ENCODE results near the gene NR1I2.

Gene NR1I2

GRCh38 chr3:119817583-119818363 lies 35.9 kb downstream of the NR1I2 start:
- no peaks in the 10 kb centered on the region for H3K36me3 ChIP-seq (ENCODE audit: insufficient read depth, low read length)
- TF ChIP-seq POLR2AphosphoS5 (IDR thresholded peaks at IDR 0.05; ENCODE audit: borderline replicate concordance, low read depth, low read length) (no peak), FOXP2 (optimal IDR thresholded peaks at IDR 0.05; ENCODE audit: control extremely low read depth, extremely low read length, insufficient read depth) (no peak), EZH2 (IDR thresholded peaks at IDR 0.05) (no peak)
- no peaks in the 10 kb centered on the region for H3K9me3 ChIP-seq (ENCODE audit: low read depth, low read length)
- H3K27ac ChIP-seq, result no peak overlapping the region
- H3K4me3 ChIP-seq, result no peak overlapping the region
- DNase-seq (ENCODE audit: low read depth, low spot score), result no peak
- no peak overlapping the region for H3K9ac ChIP-seq (ENCODE audit: insufficient read length)

DNA sequence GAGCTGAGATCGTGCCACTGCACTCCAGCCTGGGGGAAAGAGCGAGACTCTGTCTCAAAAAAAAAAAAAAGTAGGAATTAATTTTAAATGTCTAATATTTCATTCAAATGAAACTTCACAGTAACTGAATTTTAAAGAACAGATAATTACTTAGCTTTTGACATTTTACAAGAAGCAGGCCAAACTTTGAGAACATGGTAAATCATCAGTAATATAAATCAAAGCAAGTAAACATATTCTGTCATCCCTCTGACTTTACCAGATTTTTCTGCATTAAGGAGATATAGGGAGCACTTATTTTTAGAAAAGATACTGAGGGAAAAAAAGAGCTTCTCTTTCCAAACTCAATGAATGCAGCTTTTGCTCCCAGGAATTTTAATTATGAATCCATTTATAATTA lies 37.0 kb downstream of the NR1I2 start:
- no peak overlapping the region for H3K9ac ChIP-seq (ENCODE audit: insufficient read length)
- TF ChIP-seq FOXP2 (optimal IDR thresholded peaks at IDR 0.05; ENCODE audit: control extremely low read depth, extremely low read length, insufficient read depth), result no peak
- TF ChIP-seq POLR2AphosphoS5 (IDR thresholded peaks at IDR 0.05; ENCODE audit: borderline replicate concordance, low read depth, low read length), result no peak
- no peak for TF ChIP-seq EZH2 (IDR thresholded peaks at IDR 0.05)
- no peak overlapping the region for H3K4me3 ChIP-seq
- no peak for DNase-seq (ENCODE audit: low read depth, low spot score)
- no peaks in the 10 kb centered on the region for H3K9me3 ChIP-seq (ENCODE audit: low read depth, low read length)
- no peaks in the 10 kb centered on the region for H3K36me3 ChIP-seq (ENCODE audit: insufficient read depth, low read length)
- no peak overlapping the region for H3K27ac ChIP-seq

DNA sequence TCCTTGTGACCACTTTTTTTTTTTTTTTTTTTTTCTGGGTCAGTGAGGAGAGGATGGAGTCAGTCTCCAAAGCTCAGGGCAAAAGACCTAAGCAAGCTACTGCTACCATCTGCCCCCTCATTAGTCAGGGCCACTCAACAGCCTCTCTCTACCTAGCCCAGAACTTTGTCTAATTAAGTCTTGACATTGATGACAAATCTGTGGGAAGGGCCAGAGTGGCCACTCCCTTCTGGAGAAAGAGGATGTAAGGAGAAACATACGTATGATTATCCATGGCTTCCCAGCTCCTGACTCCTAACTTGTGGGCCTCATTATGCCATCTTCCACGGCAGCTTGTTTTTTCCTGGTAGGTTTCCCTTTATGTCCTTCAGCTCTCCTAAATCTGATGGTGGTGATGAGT lies 37.9 kb downstream of the NR1I2 start:
- no peak overlapping the region for H3K27ac ChIP-seq
- H3K9ac ChIP-seq (ENCODE audit: insufficient read length), result no peak overlapping the region
- TF ChIP-seq FOXP2 (optimal IDR thresholded peaks at IDR 0.05; ENCODE audit: control extremely low read depth, extremely low read length, insufficient read depth) (no peak), POLR2AphosphoS5 (IDR thresholded peaks at IDR 0.05; ENCODE audit: borderline replicate concordance, low read depth, low read length) (no peak), EZH2 (IDR thresholded peaks at IDR 0.05) (no peak)
- H3K36me3 ChIP-seq (ENCODE audit: insufficient read depth, low read length), result no peaks in the 10 kb centered on the region
- no peaks in the 10 kb centered on the region for H3K9me3 ChIP-seq (ENCODE audit: low read depth, low read length)
- H3K4me3 ChIP-seq, result no peak overlapping the region
- no peak for DNase-seq (ENCODE audit: low read depth, low spot score)

DNA sequence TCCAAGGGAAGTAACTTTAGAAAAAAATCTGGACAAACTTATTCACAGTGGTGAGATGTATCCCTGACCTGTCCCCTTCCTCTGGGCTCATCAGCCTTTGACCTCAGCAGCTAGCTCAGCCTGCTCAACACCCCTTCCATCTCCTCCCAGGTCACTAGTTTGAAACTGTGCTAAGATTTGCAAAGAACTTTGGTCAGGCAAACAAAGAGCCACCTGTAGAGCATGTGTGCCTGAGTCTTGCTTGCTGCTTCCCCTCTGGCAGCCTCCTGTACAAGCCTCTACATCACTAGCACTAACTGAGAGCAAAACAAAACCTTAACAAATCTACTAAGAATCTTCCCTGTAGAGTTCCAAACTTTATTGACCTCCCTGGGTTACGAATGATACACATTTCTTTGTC lies 43.9 kb downstream of the NR1I2 start:
- H3K36me3 ChIP-seq (ENCODE audit: insufficient read depth, low read length), result peaks cover 4% of the 10 kb centered on the region; the same call in 1 of the 2 replicates
- H3K9ac ChIP-seq (ENCODE audit: insufficient read length), result no peak overlapping the region
- H3K9me3 ChIP-seq (ENCODE audit: low read depth, low read length), result no peaks in the 10 kb centered on the region
- no peak overlapping the region for H3K4me3 ChIP-seq
- no peak for DNase-seq (ENCODE audit: low read depth, low spot score)
- no peak overlapping the region for H3K27ac ChIP-seq
- TF ChIP-seq EZH2 (IDR thresholded peaks at IDR 0.05) (no peak), FOXP2 (optimal IDR thresholded peaks at IDR 0.05; ENCODE audit: control extremely low read depth, extremely low read length, insufficient read depth) (no peak), POLR2AphosphoS5 (IDR thresholded peaks at IDR 0.05; ENCODE audit: borderline replicate concordance, low read depth, low read length) (no peak)

DNA sequence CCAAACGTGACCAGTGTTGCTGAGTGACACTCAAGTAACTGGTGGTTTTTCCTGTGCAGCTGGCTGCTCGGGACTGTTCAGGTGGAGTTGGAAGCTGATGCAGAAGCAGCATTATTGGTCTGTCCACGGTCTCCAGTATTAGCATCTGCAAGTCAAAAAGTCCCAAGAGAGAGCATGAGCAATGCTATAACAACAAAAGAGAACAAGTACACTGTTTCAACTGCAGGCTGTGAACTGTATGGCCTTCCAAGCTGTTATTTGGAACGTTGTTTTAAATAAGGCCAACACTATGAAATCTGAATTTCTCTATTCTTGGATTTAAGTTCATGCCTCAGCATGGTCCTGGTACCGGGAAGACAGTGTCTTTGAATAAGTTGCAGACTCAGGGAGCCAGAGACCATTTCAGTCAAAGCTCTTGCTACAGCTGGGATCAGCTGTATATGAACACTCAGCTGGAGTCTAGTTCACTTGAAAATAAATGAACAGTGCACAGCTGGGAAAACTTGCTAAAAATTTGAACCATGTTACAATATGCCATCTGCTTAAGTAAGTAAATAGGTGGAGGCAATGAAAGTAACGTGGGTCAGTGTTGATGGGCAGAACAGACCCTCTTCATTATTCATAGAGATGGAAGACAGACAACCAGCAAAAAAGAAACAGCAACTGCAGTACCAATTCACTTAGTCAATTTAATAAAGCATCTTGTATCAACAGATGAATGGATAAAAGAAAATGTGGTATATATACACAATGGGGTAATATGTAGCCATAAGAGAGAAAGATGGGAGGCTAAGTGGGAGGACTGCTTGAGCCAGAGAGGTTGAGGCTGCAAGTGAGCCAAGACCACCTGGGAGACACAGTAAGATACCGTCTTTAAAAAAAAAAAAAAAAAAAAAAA lies 45.1 kb downstream of the NR1I2 start:
- Histone ChIP-seq H3K27ac (no peak overlapping the region), H3K4me3 (no peak overlapping the region), H3K9me3 (ENCODE audit: low read depth, low read length) (no peaks in the 10 kb centered on the region), H3K36me3 (ENCODE audit: insufficient read depth, low read length) (peaks cover 4% of the 10 kb centered on the region; the same call in 1 of the 2 replicates), H3K9ac (ENCODE audit: insufficient read length) (no peak overlapping the region)
- no peak for DNase-seq (ENCODE audit: low read depth, low spot score)
- TF ChIP-seq FOXP2 (optimal IDR thresholded peaks at IDR 0.05; ENCODE audit: control extremely low read depth, extremely low read length, insufficient read depth), result no peak
- no peak for TF ChIP-seq POLR2AphosphoS5 (IDR thresholded peaks at IDR 0.05; ENCODE audit: borderline replicate concordance, low read depth, low read length)
- TF ChIP-seq EZH2 (IDR thresholded peaks at IDR 0.05), result no peak

DNA sequence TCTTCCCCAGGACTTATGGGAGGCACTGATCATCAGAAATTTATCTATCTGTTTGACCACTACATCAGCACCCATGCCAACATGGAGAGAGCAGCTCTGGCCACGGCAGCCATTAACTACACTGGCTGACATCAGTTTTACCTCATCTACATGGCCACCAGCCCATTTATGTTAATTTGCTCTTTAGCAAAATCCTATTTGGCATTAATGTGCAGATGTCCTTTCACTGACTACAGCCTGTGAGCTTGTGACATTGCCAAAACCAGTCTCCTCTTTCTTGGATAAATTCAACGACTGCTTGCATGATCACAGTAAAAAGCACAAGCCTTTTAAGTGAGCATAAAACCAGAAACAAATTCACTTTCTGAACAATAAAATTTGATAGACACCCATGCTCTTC lies 47.5 kb downstream of the NR1I2 start:
- Histone ChIP-seq H3K27ac (no peak overlapping the region), H3K4me3 (no peak overlapping the region), H3K36me3 (ENCODE audit: insufficient read depth, low read length) (peaks cover 4% of the 10 kb centered on the region; the same call in 1 of the 2 replicates), H3K9ac (ENCODE audit: insufficient read length) (no peak overlapping the region), H3K9me3 (ENCODE audit: low read depth, low read length) (no peaks in the 10 kb centered on the region)
- no peak for DNase-seq (ENCODE audit: low read depth, low spot score)
- no peak for TF ChIP-seq FOXP2 (optimal IDR thresholded peaks at IDR 0.05; ENCODE audit: control extremely low read depth, extremely low read length, insufficient read depth)
- no peak for TF ChIP-seq POLR2AphosphoS5 (IDR thresholded peaks at IDR 0.05; ENCODE audit: borderline replicate concordance, low read depth, low read length)
- TF ChIP-seq EZH2 (IDR thresholded peaks at IDR 0.05), result no peak

GRCh38 chr3:119831022-119831421 lies 49.1 kb downstream of the NR1I2 start:
- TF ChIP-seq POLR2AphosphoS5 (IDR thresholded peaks at IDR 0.05; ENCODE audit: borderline replicate concordance, low read depth, low read length) (no peak), EZH2 (IDR thresholded peaks at IDR 0.05) (no peak), FOXP2 (optimal IDR thresholded peaks at IDR 0.05; ENCODE audit: control extremely low read depth, extremely low read length, insufficient read depth) (no peak)
- no peaks in the 10 kb centered on the region for H3K9me3 ChIP-seq (ENCODE audit: low read depth, low read length)
- peaks cover 2% of the 10 kb centered on the region; the same call in 1 of the 2 replicates for H3K36me3 ChIP-seq (ENCODE audit: insufficient read depth, low read length)
- no peak overlapping the region for H3K9ac ChIP-seq (ENCODE audit: insufficient read length)
- no peak for DNase-seq (ENCODE audit: low read depth, low spot score)
- no peak overlapping the region for H3K27ac ChIP-seq
- H3K4me3 ChIP-seq, result no peak overlapping the region

DNA sequence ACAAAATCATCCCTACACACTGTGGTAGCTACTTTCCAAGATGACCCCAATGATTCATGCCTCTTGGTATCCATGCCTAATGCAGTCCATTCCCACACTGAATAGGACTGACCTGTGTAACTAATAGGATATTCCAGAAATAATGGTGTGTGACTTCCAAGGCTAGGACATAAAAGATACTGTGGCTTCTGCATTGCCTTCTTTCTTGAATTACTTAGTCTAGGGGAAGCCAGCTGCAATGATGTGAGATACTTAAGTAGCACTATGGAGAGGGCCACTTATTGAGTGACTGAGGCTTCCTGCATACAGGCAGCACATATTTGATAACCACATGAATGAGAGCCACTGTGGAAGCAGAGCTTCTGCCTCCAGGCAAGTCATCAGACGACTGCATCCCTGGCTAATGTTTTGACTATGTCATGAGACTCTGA lies 50.1 kb downstream of the NR1I2 start:
- Histone ChIP-seq H3K4me3 (no peak overlapping the region), H3K36me3 (ENCODE audit: insufficient read depth, low read length) (no peaks in the 10 kb centered on the region), H3K9me3 (ENCODE audit: low read depth, low read length) (no peaks in the 10 kb centered on the region), H3K9ac (ENCODE audit: insufficient read length) (no peak overlapping the region), H3K27ac (no peak overlapping the region)
- TF ChIP-seq FOXP2 (optimal IDR thresholded peaks at IDR 0.05; ENCODE audit: control extremely low read depth, extremely low read length, insufficient read depth) (no peak), EZH2 (IDR thresholded peaks at IDR 0.05) (no peak), POLR2AphosphoS5 (IDR thresholded peaks at IDR 0.05; ENCODE audit: borderline replicate concordance, low read depth, low read length) (no peak)
- no peak for DNase-seq (ENCODE audit: low read depth, low spot score)
